HT1080 (cell line): ENCODE results near the gene TMEM116. TPM values are rescaled to one million over a fixed set of nuclear protein-coding genes. Genes with fewer than 3 reads are reported as not detected.
A peak's percentile ranks its signal among the peaks of the same experiment; 100 is the strongest.
"Not testable (repeated sequence)": the region's sequence is repeated elsewhere in the genome, so short reads cannot be mapped to it uniquely, and the experiment has no call there.

Experiments
- DNase-seq: peaks from one replicate; pipeline ENCODE4 v3.0.0-alpha.2; 2015; ENCODE audit warnings: low read depth
- total RNA-seq: library from RNA; depleted of rRNA; stranded (reverse); fragments of >200 nt; shearing (Covaris generic); gene quantifications from 2 replicates; pipeline ENCODE4 v1.2.3, GENCODE V29; 2014

Gene TMEM116
- total RNA-seq, 1 experiment from 2014 or later: 6.2 TPM

DNA sequence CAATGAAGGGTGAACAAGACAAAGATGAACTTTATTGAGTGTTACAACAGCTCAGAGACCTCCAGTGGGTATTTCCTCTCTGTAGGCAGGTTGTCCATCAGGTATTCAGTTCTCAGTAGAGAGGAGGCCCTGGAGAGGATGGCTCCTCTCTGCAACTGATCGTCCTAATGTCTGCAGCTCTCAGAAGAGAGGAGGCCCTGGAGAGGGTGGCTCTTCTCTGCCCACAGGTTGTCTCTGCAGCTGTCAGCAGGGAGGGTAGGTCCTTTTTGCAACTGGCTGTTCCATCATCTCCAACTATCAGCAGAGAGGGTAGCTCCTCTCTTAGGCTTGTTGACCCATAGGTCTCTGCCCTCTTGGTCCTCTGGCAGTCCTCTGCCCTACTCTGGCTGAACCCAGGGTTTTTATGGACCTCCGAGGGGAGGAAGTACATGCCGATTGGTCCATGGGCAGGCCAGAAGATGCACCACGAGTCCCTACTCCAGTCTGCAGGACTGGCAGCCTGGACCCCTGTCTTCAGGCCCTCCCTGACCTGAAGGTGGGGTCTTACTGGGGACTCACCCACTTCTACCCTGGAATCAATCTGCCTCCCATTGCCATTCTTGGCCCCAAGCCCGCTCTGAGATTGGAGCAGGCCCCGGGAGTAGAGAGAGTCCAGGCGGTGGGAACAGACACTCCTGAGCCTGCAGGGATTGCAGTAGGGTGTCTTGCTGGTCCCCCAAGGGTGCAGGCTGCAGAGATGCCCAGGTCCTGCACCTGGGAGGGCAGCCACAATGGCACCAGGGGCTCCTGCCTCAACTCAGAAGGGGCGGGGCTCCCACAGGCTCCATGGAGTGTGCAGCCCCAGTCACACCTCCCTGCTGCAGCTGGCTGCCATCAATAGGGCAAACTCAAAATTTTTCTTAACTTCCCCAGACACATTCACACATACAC is 2.3 kb downstream of the TMEM116 start:
- DNase-seq: no peak

- DNase-seq: not testable (repeated sequence)
These were observed 3.4 kb downstream of the TMEM116 start for GRCh38 chr12:112009596-112009995.

DNA sequence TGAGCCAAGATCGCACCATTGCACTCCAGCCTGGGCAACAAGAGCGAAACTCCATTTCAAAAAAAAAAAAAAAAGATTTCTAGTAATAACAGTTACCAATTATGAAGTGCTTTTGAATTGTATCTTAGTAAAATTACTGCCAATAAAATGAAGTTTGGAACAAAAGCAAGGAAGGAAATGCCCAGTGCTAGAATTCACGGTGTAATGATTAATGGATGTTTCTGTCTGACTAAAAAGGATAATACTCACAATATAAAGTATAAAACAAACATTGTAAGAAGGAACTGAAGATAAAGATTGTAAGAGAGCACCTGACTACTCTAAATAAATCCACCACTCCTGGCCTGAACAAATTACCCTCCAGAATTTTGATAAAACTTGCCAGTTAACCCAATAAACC is 4.0 kb downstream of the TMEM116 start:
- no peak for DNase-seq

GRCh38 chr12:112007945-112008344 is 5.0 kb downstream of the TMEM116 start:
- DNase-seq: no peak

- no peak for DNase-seq
These were observed 7.3 kb downstream of the TMEM116 start for GRCh38 chr12:112005419-112006395.

DNA sequence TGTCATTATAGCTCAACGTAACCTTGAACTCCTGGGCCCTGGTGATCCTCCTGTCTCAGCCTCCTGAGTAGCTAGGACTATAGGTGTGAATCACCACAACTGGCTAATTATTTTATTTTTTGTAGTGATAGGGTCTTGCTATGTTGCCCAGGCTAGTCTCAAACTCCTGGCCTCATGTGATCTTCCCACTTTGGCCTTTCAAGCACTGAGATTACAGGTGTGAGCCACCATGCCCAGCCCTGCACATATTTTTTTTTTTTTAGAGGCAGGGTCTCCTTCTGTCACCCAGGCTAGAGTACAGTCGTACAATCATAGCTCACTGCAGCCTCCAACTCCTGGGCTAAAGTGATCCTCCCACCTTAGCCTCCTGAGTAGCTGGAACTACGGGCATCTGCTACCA is 8.9 kb downstream of the TMEM116 start:
- DNase-seq: no peak

DNA sequence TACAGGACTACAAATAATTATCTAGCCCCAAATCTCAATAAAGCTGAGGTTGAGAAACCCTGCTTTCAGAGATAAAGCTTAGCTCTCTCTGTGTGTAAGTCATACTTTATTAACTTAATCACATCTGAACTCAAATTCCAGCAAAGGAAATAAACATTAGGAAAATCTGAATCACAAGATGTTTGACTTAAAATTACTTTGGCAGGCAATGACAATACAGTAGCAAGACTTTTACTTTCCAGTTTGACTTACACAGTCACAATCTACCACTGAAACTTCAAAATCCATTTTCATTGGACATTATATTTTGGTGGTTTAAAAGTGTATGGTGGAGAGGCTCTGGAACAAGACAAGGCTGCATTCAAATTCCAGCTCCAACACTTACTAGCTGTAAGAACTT is 11.4 kb downstream of the TMEM116 start:
- no peak for DNase-seq

DNA sequence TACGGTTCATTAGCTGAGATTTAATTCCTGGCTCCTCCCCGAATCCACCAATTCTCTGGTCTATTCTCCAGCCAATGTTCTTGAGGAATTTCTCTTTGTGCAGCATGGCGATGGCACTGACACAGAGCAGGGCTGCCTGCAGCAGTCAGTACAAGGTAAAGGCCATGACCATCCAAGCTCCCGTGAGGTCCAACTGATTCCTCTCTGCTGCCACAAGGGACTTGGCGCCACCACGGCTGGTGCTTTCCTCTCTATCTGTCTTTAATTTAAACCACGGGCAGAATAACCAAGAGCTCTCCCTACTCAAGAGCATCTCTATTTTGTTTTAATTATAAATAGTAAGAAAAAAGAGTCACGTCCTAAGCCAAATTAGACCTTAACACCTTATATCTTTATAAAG is 12.1 kb downstream of the TMEM116 start:
- DNase-seq: no peak

- DNase-seq: not testable (repeated sequence)
These were observed 13.8 kb downstream of the TMEM116 start for GRCh38 chr12:111999129-111999528.

DNA sequence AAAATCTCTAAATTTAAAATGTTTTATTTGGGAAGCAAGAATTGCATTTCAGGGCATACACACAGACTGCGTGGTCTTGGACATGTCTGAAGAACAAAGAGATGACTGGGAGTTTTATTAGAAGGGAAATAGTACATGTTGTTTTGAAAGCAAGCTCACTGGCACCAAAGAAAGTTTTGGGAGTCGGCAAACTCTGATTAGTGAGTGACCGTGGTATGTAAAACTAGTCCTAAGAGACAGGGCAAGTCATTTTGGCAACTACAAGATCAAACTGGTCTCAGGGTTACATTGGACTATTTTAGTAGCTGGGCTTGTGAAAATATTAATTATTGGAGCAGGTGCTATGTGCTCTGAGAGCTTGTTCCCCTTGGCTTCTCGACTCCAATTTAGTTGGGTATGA is 14.9 kb downstream of the TMEM116 start:
- DNase-seq: no peak

- no peak for DNase-seq
These were observed 15.7 kb downstream of the TMEM116 start for GRCh38 chr12:111997300-111997699.

- DNase-seq: peak; percentile 32
These were observed 17.0 kb downstream of the TMEM116 start for GRCh38 chr12:111995782-111996480.

GRCh38 chr12:111994211-111995111 is 18.5 kb downstream of the TMEM116 start:
- not testable (repeated sequence) for DNase-seq

- no peak for DNase-seq
These were observed 19.4 kb downstream of the TMEM116 start for GRCh38 chr12:111993292-111994150.

DNA sequence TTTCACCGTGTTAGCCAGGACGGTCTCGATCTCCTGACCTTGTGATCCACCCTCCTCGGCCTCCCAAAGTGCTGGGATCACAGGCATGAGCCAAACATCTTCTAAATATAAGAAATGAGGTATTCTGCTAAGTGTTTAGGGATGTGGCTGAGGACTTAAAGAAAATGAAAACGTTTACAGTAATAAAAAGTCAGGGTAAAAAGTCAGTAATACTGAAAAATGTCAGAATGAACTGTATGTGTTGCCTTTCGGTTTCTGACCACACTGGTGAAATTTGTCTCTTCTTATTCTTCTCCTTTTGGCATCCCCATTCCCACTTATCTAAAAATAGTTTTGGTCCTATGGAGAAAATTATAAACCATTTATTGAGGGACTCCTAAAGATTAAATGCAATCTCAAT is 20.5 kb downstream of the TMEM116 start:
- no peak for DNase-seq

DNA sequence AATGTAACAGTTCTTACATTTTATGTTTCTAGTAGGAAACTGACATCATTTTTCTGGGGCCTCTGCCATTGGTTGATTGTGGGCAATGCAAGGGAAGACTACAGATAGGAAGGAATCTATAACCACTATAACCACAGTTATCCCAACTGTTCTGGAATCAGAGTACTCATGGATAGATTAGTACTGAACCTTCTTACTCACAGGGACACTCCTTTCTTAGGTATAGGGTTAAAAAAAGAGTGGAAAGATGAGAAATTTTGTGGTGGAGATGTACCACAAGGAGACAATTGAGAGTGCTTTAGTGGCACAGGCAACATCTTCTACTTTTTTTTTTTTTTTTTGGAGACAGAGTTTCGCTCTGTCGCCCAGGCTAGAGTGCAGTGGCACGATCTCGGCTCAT is 21.0 kb downstream of the TMEM116 start:
- peak; percentile 24 for DNase-seq

- DNase-seq: no peak
These were observed 21.4 kb downstream of the TMEM116 start for GRCh38 chr12:111991535-111991934.

- DNase-seq: no peak
These were observed 28.1 kb downstream of the TMEM116 start for GRCh38 chr12:111984820-111985219.

- no peak for DNase-seq
These were observed 31.0 kb downstream of the TMEM116 start for GRCh38 chr12:111981987-111982386.
